ENCODE measurements around the gene B3GNT2.

- TF ChIP-seq, protein P1, sequence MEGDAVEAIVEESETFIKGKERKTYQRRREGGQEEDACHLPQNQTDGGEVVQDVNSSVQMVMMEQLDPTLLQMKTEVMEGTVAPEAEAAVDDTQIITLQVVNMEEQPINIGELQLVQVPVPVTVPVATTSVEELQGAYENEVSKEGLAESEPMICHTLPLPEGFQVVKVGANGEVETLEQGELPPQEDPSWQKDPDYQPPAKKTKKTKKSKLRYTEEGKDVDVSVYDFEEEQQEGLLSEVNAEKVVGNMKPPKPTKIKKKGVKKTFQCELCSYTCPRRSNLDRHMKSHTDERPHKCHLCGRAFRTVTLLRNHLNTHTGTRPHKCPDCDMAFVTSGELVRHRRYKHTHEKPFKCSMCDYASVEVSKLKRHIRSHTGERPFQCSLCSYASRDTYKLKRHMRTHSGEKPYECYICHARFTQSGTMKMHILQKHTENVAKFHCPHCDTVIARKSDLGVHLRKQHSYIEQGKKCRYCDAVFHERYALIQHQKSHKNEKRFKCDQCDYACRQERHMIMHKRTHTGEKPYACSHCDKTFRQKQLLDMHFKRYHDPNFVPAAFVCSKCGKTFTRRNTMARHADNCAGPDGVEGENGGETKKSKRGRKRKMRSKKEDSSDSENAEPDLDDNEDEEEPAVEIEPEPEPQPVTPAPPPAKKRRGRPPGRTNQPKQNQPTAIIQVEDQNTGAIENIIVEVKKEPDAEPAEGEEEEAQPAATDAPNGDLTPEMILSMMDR (IDR thresholded peaks at IDR 0.05) = no peak
- TF ChIP-seq POLR2A (IDR thresholded peaks at IDR 0.05) = no peak
Measured at GRCh38 chr2:62163106-62163831, 32.6 kb upstream of the B3GNT2 start.
